Frontal cortex (tissue), 4 donors: ENCODE results near the gene NOS3. TPM values are rescaled to one million over a fixed set of nuclear protein-coding genes. Genes with fewer than 3 reads are reported as not detected.

Source experiments
- DNase-seq, 2 donors: peaks; one replicate each; pipeline ENCODE4 v3.0.0; 2012; ENCODE audit warnings: low spot score in 2 of 2
- FAIRE-seq: peaks from 2 replicates; lab custom pipeline; 2012; peaks lifted over from hg19 to GRCh38; lab: Jason Lieb, UNC
- total RNA-seq: library from RNA; depleted of rRNA; stranded (reverse); fragments of >200 nt; gene quantifications from one replicate; pipeline ENCODE4 v1.2.3, GENCODE V29; 2014
- donor health status: control.
- donor health status: control.
- donor health status: control.

Gene NOS3
- total RNA-seq, 1 donor from 2014 or later = 0.82 TPM

GRCh38 chr7:150962553-150963399 is 28.0 kb upstream of the NOS3 start:
- peak; percentile 83 to 90 for DNase-seq
- no peak for FAIRE-seq

- no peak for DNase-seq
- FAIRE-seq = no peak
Observed at GRCh38 chr7:150963707-150964559, 26.9 kb upstream of the NOS3 start.

GRCh38 chr7:150964593-150965111 is 26.2 kb upstream of the NOS3 start:
- no peak for DNase-seq

GRCh38 chr7:150965273-150965830 is 25.5 kb upstream of the NOS3 start:
- DNase-seq (no peak), FAIRE-seq (no peak)

More at GRCh38 chr7:150964593-150965111, 26.2 kb upstream of the NOS3 start:
- no peak for FAIRE-seq

- no peak for DNase-seq
- FAIRE-seq = no peak
Observed at GRCh38 chr7:150966002-150966401, 24.8 kb upstream of the NOS3 start.

- DNase-seq (no peak), FAIRE-seq (no peak)
Observed at GRCh38 chr7:150967349-150967748, 23.5 kb upstream of the NOS3 start.

- DNase-seq = no peak
- FAIRE-seq = no peak
Observed at GRCh38 chr7:150968056-150968733, 22.6 kb upstream of the NOS3 start.

GRCh38 chr7:150968734-150969372 is 22.0 kb upstream of the NOS3 start:
- FAIRE-seq (no peak), DNase-seq (no peak)

GRCh38 chr7:150969475-150969874 is 21.3 kb upstream of the NOS3 start:
- DNase-seq (no peak), FAIRE-seq (no peak)

GRCh38 chr7:150970424-150970823 is 20.4 kb upstream of the NOS3 start:
- DNase-seq = no peak
- no peak for FAIRE-seq

- FAIRE-seq = no peak
Observed at GRCh38 chr7:150971242-150972022, 19.4 kb upstream of the NOS3 start.

GRCh38 chr7:150972023-150972468 is 18.8 kb upstream of the NOS3 start:
- DNase-seq = peak in 1 of 2 donors; percentile 81
- no peak for FAIRE-seq

More at GRCh38 chr7:150971242-150972022, 19.4 kb upstream of the NOS3 start:
- DNase-seq = peak in 1 of 2 donors; percentile 62

GRCh38 chr7:150972741-150973140 is 18.1 kb upstream of the NOS3 start:
- no peak for FAIRE-seq

GRCh38 chr7:150973571-150974451 is 17.0 kb upstream of the NOS3 start:
- DNase-seq (no peak), FAIRE-seq (no peak)

More at GRCh38 chr7:150972741-150973140, 18.1 kb upstream of the NOS3 start:
- no peak for DNase-seq

GRCh38 chr7:150974468-150975391 is 16.1 kb upstream of the NOS3 start:
- DNase-seq = peak; percentile 72 to 78

More at GRCh38 chr7:150974468-150975391, 16.1 kb upstream of the NOS3 start:
- no peak for FAIRE-seq
